Prostate gland (tissue), 2 donors: Measurements from ENCODE around the gene TRAP1.
"Not testable (repeated sequence)": the region's sequence is repeated elsewhere in the genome, so short reads cannot be mapped to it uniquely, and the experiment has no call there.

Experiments used
- POLR2AphosphoS5 ChIP-seq: sonication (generic); formaldehyde crosslinking; IDR thresholded peaks from one replicate; pipeline ENCODE4 v1.6.1; 2017; ENCODE audit warnings: antibody characterized with exemption
- TF ChIP-seq, protein P1 (sequence below), 4 experiments: fragments of 200-600 bp in 2 of 4; fragments of 450-650 bp in 2 of 4; sonication (generic) in 2 of 4; IDR thresholded peaks; 1 replicate in 3 of 4; 2 replicates in 1 of 4; pipeline ENCODE4 v1.5.1; 2016 to 2019; ENCODE audit warnings: antibody characterized with exemption in 4 of 4, mild to moderate bottlenecking in 2 of 4, moderate library complexity in 2 of 4

GRCh38 chr16:3656160-3656490 lies 61.2 kb downstream of the TRAP1 start:
- not testable (repeated sequence) for TF ChIP-seq POLR2AphosphoS5
- TF ChIP-seq, protein P1, sequence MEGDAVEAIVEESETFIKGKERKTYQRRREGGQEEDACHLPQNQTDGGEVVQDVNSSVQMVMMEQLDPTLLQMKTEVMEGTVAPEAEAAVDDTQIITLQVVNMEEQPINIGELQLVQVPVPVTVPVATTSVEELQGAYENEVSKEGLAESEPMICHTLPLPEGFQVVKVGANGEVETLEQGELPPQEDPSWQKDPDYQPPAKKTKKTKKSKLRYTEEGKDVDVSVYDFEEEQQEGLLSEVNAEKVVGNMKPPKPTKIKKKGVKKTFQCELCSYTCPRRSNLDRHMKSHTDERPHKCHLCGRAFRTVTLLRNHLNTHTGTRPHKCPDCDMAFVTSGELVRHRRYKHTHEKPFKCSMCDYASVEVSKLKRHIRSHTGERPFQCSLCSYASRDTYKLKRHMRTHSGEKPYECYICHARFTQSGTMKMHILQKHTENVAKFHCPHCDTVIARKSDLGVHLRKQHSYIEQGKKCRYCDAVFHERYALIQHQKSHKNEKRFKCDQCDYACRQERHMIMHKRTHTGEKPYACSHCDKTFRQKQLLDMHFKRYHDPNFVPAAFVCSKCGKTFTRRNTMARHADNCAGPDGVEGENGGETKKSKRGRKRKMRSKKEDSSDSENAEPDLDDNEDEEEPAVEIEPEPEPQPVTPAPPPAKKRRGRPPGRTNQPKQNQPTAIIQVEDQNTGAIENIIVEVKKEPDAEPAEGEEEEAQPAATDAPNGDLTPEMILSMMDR (IDR thresholded peaks at IDR 0.05): not testable (repeated sequence)
